ENCODE results near the gene SPACA7. TPM values are rescaled to one million over a fixed set of nuclear protein-coding genes. Genes with fewer than 3 reads are reported as not detected.

SPACA7 gene
- total and polyA plus RNA-seq, 10 of the 15 experiments (the other 5 are each of a cell fraction or from before 2014, with no cell fraction given), result not detected

- Histone ChIP-seq H3K27ac (ENCODE audit: control insufficient read depth, insufficient read depth) (no peak overlapping the region), H3K4me1 (ENCODE audit: control insufficient read depth, insufficient read depth, low read length) (no peaks in the 10 kb centered on the region), H4K20me1 (ENCODE audit: control insufficient read depth, insufficient read depth) (no peaks in the 10 kb centered on the region), H3K79me2 (ENCODE audit: control insufficient read depth, insufficient read depth, low read length) (no peaks in the 10 kb centered on the region), H3K27me3 (replicated peaks in 1 of 2; ENCODE audit: control insufficient read depth in 2 of 2, insufficient read depth in 2 of 2, low read length in 1 of 2) (no peaks in the 10 kb centered on the region), H3K9me3 (replicated peaks; ENCODE audit: control insufficient read depth, insufficient read depth, low read length) (no peaks in the 10 kb centered on the region; the same call in 2 of the 3 replicates), H3K4me3 (no peak overlapping the region), H3K4me2 (ENCODE audit: control insufficient read depth, insufficient read depth) (no peak overlapping the region), H2AFZ (ENCODE audit: control insufficient read depth, low read depth, low read length) (no peak overlapping the region), H3K36me3 (ENCODE audit: control insufficient read depth in 2 of 2, insufficient read depth in 2 of 2, low read length in 1 of 2) (no peaks in the 10 kb centered on the region), H3K9ac (ENCODE audit: control insufficient read depth, insufficient read depth, low read length) (no peak overlapping the region)
- BruUV-seq (replicated peaks), result no TSS peak
- ATAC-seq (no peak), DNase-seq (ENCODE audit: low read depth, low spot score) (no peak), FAIRE-seq (no peak)
- ChIA-PET CTCF (interaction anchor here (0.9 kb wide), 1 partner anchor 101 kb away, joined by 3 read pairs; no protein-coding TSS in a partner anchor), SMC1A (ENCODE audit: uncharacterized antibody, unreplicated experiment) (no interaction called here), POLR2A (no interaction called here), RAD21 (ENCODE audit: unreplicated experiment) (no interaction called here)
- WGBS (ENCODE audit: insufficient coverage, insufficient replicate concordance, low lambda C conversion rate, missing lambda C conversion rate), result 46% methylated on average over 16 of the region's 16 CpGs
- intact Hi-C loops (cut with micrococcal nuclease; ENCODE audit: unreplicated experiment), result no loop called here
- TF ChIP-seq SMAD5 (IDR thresholded peaks at IDR 0.05; ENCODE audit: low read depth) (no peak), PKNOX1 (IDR thresholded peaks at IDR 0.05) (no peak), MXI1 (IDR thresholded peaks at IDR 0.05; ENCODE audit: low read depth, low read length) (no peak)
- TF ChIP-seq, protein P1, sequence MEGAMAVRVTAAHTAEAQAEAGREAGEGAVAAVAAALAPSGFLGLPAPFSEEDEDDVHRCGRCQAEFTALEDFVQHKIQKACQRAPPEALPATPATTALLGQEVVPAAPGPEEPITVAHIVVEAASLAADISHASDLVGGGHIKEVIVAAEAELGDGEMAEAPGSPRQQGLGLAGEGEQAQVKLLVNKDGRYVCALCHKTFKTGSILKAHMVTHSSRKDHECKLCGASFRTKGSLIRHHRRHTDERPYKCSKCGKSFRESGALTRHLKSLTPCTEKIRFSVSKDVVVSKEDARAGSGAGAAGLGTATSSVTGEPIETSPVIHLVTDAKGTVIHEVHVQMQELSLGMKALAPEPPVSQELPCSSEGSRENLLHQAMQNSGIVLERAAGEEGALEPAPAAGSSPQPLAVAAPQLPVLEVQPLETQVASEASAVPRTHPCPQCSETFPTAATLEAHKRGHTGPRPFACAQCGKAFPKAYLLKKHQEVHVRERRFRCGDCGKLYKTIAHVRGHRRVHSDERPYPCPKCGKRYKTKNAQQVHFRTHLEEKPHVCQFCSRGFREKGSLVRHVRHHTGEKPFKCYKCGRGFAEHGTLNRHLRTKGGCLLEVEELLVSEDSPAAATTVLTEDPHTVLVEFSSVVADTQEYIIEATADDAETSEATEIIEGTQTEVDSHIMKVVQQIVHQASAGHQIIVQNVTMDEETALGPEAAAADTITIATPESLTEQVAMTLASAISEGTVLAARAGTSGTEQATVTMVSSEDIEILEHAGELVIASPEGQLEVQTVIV (IDR thresholded peaks at IDR 0.05; ENCODE audit: borderline replicate concordance, partially characterized antibody), result no peak
- in situ Hi-C loops (cut with MboI), result no loop called here
These were observed 42.2 kb upstream of the SPACA7 start for GRCh38 chr13:112333756-112334543.
